ENCODE results near the gene BRSK1.

GRCh38 chr19:55241143-55241934 is 42.5 kb upstream of the BRSK1 start:
- TF ChIP-seq, protein P1, sequence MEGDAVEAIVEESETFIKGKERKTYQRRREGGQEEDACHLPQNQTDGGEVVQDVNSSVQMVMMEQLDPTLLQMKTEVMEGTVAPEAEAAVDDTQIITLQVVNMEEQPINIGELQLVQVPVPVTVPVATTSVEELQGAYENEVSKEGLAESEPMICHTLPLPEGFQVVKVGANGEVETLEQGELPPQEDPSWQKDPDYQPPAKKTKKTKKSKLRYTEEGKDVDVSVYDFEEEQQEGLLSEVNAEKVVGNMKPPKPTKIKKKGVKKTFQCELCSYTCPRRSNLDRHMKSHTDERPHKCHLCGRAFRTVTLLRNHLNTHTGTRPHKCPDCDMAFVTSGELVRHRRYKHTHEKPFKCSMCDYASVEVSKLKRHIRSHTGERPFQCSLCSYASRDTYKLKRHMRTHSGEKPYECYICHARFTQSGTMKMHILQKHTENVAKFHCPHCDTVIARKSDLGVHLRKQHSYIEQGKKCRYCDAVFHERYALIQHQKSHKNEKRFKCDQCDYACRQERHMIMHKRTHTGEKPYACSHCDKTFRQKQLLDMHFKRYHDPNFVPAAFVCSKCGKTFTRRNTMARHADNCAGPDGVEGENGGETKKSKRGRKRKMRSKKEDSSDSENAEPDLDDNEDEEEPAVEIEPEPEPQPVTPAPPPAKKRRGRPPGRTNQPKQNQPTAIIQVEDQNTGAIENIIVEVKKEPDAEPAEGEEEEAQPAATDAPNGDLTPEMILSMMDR (conservative IDR thresholded peaks at IDR 0.05): no peak
- no peak for TF ChIP-seq ZFX (IDR thresholded peaks at IDR 0.05)

All from C4-2B (cell line).